ENCODE measurements around the gene DTNB.

GRCh38 chr2:25671622-25672021, 1.8 kb downstream of the DTNB start:
- no peak for TF ChIP-seq CTCF (IDR thresholded peaks at IDR 0.05; ENCODE audit: low read depth, low read length)
- no peak for TF ChIP-seq EZH2phosphoT487 (IDR thresholded peaks at IDR 0.05; ENCODE audit: low read depth)
